HG02840 (cell line): ENCODE results near the gene BACE2.
"Not testable (repeated sequence)": the region's sequence is repeated elsewhere in the genome, so short reads cannot be mapped to it uniquely, and the experiment has no call there.

Experiments
- ATAC-seq: cut with Tn5 transposase; IDR thresholded peaks from one replicate; pipeline ENCODE4 v1.9.1; 2021; ENCODE audit warnings: mild to moderate bottlenecking, moderate library complexity, moderate number of reproducible peaks; ENCODE audit not compliant: unreplicated experiment, low FRiP score

Gene BACE2

DNA sequence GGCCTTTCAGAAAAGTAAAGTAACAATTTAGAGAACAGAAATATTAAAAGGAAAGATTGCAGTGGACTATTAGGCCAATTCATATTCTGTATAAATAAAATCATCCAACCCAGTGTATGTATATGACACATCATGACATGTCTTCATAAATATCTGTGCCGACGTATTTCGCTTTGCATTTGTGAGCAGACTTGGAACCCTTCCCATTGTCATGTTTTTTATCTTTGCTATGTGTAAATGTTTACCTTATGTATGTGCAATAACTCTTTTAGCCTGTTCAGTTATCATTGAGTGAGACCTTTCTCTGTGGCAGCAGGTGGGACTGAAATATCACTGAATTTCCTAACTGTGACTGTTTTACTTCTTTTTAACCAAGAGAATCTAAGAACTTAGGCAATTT lies 90.7 kb downstream of the BACE2 start:
- no peak for ATAC-seq

DNA sequence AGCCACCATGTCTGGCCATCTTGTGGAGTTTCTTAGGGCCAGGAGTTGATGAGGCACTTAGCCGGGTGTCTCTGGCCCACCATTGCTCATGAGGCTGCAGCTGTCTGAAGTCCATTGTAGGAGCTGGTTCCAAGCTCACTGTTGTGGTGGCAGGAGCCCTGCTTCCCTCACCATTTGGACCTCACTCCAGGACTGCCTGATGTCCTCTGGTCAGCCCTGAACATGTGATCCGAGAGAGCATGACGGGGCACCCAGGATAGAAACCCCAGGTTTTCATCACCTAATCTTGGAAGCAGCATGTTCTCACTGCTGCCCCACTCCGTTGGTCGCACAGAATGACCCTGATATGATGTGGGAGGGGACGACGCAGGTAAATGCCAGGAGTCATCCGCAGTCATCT lies 92.5 kb downstream of the BACE2 start:
- no peak for ATAC-seq

DNA sequence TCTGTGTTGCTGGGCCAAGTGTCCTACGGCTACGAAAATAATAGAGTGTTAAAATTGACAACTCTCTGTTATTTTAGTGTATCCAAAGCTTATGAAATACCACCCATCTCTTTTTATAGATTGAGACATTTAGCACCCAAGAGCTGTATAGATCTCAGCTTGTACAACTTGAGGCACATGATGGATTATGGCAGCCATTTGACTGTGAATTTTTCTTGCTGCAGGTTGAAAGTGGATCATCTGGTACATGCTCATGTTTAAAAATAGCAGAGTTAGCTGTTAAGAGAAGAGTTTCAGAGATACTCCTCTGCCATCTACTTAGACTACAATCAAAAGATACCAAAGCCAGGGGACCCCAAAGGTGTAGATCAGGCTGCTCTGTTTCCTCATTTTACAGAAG lies 99.4 kb downstream of the BACE2 start:
- no peak for ATAC-seq

DNA sequence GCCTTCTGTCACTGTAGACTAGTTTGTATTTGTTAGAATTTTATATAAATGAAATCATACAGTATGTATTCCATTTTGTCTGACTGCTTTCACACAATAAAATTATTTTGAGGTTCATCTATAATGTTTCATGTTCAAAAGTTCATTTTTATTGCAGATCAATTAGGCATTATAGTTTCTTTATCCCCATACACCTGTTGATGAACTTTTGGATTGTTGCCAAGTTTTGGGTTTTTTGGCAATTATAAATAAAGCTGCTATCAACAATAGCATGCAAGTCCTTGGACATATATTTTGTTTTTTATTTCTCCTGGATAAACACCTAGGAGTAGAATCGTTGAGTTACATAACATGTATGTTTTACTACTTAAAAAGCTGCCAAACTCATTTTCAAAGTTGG lies 101.6 kb downstream of the BACE2 start:
- ATAC-seq: no peak

DNA sequence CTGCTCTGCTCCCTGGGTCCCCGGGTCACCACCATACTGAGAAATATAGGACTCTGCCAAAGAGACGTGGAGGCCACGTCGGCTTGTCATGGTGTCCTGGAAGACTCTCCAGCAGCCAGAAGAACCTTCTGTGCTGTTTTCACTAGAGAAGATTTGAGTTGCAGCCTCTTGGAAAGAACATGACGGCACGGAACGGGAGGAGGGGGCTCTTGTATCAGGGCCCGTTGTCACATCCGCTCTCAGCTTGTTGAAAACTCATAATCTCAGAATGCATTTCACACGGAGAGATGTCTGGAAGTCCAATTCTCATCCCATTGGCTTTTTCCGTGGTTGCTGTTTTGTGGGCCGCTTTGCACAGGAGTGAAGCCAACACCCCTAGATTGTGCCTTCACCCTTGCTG lies 109.2 kb downstream of the BACE2 start:
- no peak for ATAC-seq

DNA sequence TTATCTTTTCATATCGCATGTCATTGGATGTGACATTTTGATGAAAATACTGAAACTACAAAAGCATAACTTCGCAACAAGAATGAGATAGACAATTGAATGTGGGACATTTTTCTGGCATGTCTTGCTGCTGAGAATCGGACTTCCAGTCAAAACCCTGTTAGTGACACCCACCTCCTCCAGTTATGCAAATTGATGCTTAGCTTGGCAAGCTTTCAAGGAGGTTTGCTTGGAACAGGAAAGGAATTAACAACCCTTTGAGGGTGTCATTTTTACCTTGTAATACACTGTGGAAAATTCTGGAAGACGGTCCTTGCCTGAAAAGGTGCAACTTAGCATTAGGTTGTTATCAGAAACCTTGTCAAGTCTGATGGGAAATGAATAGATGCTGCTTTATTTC lies 109.9 kb downstream of the BACE2 start:
- no peak for ATAC-seq

DNA sequence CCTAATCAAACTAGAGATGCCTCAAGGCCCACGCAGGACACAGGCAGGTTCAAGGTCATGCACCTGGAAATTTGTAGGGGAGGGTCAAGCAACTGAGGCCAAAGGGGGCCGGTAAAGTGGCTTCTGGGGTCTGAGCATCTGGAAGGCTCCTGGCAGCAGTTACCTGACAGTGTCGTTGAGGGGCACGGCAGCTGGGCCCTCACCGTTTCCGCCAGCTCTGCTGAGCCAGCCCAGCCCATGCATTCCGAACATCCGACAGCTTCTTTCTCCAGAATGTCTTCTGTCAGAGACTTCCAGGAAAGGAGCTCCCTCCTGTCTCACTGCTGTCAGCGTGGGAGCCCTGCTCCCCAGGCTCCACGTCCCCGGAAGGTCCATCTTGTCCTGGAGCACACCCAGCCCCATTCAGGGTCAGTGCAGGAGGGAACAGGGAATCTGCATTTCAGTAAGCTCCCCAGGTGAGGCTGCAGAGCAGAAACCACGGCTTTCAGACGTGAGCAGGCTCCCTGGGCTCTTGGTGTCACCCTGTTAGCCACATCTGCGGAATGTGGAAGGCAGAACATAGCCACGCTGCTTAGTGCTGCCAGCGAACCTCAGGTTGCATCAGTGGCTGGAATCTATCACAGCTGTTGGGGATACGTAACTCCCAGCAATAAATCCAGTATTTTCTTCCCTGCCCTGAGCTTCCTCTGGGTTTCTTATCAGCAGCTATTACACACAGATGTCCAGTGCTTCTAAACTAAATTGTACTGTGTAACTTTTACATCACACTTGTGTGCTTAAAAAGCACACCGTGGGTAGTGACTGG lies 112.4 kb downstream of the BACE2 start:
- no peak for ATAC-seq

DNA sequence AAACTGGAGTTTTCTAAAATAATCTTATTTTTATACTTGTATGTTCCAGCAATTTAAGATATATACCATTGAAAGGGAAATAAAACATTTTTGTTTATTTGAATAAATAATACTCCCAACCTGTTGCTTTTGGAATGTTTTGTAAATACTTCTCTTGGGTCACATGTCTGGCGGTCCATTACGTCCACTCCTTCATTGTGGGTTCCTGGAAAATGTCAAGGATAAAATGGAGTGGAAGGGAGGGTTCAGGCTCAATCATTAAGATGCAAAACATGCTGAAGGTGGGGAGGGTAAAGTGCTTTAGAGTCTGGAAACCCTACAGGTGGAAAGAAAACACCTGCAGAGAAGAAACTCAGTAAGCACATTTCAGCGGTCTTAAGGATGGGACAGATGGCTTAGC lies 114.5 kb downstream of the BACE2 start:
- ATAC-seq: no peak

DNA sequence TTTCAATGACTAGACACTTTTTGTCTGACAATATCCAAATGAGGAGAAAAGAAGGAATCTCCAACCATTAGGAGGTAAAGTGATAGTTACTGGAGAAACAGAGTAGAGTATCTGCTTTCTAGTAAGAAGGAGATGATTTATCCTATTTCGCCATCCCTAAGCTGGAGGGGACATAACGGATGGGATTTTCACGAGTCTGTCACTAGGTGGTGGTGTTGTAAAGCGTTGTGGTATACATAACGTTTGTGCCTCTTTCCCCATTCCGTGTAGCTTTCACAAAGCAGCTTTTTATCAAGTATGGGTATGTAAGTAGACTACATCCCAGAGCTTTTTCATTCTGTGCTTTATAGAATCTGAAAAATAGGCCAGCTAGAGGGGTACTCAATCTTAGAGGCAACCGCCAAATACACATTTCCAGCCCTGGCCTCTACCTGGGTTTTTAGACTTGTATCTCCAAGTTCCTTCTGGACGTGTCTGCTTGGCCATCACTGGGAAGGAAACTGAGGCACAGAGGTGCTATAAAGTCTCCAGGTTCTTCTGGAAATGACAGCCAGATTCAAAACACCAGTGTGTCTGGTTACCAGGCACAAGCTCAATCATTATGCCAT lies 115.4 kb downstream of the BACE2 start:
- ATAC-seq: no peak

DNA sequence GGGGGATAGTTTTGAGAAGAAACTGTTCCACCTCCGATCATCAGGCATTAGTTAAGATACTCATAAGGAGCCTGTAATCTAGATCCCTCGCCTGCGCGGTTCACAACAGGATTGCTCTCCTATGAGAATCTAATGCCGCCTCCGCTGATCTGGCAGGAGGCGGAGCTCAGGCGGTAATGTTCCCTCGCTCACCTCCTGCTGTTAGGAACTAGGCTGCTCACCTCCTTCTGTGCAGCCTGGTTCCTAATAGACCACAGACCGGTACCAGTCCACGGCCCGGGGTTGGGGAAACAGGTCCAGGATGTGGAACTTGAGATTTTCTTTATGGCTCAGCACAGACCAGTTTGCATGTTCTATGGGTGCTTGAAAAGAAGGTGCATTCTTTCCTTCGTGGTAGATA lies 121.5 kb downstream of the BACE2 start:
- ATAC-seq: no peak

DNA sequence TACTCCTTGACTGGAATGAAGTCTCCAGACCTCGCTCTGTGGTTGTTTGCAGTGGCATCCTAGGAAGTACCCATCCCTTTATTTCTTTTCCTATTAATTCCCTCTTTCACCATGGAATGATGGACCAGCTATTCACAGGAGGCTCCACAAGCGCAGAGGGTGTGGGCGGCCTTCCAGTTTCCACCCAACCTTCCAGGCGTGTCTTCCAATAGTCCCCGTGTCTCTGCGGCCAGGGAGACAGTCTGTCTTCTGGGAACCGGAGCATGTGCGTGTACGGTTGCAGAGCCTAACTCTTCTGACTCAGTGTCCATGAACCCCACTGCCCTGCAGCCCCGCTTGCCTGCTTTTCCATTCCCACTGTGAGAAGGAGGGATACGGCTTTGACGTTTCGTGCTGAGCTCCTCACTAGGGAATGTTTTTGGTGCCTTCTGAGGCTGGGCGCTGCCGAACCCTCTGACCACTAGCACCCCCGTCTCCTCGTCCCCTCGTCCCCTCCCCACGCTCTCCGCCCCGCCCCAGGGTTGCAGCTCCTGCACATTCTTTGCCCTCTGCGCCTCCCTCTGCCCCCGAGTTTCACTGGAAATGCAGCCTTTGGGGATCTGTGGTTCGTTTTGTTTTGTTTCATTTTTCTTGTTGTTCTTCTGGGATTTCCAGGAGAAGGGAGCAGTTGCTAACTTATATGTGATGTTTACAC lies 122.3 kb downstream of the BACE2 start:
- ATAC-seq: no peak

DNA sequence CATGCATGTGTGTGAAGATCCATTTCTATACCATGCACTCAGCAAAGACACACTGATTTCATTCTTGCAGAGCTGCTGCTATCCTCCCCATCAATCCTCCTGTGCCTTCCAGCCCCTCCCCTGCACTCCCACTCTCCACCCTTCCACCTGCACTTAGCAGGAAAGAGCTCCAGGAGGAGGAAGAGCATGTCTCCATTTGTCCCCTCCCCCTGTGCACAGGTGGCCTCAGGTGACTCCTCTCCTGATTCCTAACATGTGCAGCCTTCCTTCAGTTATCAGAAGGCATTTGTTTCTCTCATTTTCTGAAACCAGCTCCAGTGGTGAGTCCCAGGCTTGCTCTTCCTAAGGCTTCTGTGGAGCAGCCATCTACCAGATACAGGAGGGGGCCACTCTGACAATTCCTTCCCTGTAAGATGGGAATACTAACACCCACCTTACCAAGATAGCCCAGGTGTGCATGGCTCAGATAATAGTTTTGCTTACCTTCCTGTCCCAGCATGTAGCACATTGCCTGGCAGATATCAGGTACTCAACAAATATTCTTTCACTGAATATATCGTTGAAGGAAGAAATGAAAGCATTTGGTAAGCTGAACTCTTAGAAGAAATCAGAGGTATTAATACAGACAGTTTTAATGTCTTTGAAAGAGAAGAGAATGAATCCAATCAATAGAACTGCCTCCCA lies 126.7 kb downstream of the BACE2 start:
- ATAC-seq: no peak

DNA sequence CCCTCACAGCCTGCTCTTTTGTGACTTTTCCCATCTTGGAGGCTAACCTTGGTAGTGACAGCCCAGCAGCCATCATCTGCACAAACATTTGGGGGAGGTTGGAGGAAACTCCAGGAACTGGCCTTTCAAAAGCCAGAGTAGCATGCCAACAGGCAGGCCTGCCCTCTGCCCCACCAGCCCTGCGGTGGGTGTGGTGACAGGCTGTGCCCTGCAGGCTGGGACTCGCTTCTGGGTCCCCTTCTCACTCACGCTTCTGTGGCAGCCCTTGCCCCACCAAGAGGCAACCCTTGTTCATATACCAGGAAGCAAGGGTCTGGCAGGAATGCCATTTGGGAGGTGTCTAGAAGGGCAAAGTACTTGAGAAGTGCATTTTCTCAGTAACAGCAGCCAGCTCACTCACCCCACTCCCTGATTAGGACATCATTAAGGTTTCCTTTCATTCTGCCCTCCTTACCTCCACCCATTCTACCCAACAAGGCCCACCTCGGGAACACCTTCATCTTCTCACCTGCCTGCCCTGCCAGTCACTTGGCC lies 127.8 kb downstream of the BACE2 start:
- no peak for ATAC-seq

DNA sequence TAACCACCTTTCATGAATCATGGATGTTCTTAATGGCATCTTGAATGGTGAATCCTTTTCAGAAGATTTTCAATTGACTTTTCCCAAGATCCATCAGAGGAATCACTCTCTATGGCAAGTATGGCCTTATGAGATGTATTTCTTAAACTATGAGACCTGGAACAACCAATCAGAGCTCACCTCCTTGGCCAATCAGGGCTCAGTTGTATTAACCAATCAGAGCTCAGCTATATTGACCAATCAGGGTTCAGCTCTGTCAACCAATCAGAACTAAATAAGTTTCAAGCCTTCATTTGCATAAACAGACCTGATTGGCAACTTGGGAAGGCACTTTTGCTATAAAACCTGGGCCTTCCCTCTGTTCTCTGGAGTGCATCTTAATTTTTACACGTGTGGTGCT lies 135.0 kb downstream of the BACE2 start:
- no peak for ATAC-seq

DNA sequence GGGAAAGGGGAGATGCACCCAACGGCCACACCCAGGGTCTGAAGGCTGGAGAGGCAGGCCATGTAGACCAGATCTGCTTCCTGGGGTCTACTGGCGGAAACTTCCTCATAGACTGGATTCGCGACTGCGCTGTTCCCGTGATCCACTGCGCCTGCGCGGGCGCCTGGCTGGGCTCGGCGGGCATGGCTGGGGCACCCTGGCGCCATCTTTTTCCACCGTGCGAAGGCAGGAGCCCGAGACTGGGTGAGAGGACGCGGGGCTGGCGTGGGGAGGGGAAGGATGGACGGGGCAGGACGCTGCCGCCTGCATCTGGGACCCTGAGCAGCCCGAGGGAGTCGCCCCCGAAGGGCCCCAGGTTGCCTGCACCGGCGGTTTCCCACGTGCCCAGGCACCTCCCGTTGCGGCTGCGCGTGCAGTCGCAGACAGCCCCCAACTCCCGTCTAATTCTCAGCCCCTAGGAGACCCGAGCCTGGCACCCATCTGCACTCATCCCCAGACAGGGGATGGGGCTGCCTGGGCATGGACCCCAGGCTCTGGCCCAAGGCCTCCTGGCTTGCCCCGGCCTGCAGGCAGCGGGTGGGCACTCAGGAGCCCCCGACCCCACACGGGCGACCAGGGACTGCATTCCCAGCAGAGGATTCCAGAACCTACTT lies 136.2 kb downstream of the BACE2 start:
- ATAC-seq: no peak

DNA sequence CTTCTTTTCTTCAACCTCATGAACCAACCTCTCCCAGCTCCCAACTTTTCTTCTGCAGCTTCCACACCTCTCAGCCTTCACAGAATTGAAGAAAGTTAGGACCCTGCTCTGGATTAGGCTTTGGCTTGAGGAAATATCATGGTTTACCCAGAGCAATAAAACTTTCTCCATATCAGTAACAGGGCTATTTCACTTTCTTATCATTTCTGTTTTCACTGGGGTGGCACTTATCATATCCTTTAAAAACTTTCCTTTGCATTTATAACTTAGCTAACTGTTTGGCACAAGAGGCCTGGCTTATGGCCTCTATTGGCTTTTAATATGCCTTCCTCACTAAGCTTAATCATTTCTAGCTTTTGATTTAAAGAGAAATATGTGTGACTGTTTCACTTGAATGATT lies 139.3 kb downstream of the BACE2 start:
- ATAC-seq: no peak

DNA sequence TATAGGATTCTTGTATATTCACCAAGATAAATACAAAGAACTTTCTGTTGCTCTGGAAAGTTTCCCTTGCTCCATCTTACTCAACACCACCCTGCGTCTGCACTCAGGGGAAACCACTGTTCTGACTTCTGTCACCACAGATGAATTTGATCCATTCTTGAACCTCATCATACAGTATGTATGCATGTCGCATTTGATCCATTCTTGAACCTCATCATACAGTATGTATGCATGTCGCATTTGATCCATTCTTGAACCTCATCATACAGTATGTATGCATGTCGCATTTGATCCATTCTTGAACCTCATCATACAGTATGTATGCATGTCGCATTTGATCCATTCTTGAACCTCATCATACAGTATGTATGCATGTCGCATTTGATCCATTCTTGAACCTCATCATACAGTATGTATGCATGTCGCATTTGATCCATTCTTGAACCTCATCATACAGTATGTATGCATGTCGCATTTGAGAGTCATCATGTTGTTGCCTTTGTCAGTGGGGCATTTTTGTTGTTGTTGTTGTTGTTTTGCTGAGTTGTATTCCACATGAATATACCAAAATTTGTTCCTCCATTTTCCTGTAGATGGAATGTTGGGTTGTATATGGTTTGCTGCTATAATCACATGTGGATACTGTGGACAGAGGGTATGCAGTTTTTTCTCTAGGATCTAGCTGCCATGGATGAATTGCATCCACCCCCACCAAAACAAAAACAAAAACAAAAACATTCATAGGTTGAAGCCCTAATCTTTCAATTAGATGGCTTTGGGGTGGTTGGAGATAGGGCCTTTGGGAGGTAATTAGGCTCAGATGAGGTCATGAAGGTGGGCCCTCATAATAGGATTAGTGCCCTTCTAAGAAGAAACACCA lies 145.6 kb downstream of the BACE2 start:
- ATAC-seq: not testable (repeated sequence)

DNA sequence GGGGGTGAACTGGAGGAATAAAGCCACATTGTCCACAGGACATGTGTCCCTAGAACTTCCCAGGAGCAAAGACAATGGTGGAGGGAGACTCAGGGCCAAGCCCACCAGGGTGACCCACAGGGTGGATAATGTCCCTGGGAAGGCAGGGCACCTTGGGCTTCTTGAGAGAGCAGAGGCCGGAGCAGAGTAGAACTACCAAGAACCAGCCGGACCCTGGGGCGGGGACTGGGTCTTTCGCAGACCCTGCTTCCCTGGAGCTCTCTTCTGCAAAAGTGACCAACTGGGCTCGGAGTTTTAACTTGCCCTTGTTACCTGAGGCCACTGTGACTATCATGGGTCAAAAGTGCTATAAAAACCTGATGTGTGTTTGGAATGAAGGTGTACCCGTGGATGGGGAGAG lies 147.8 kb downstream of the BACE2 start:
- no peak for ATAC-seq
